Measurements from ENCODE around the gene INPPL1.

INPPL1 gene

GRCh38 chr11:72237112-72237931 lies 12.8 kb downstream of the INPPL1 start:
- TF ChIP-seq CSRNP3 (CRISPR knock-in tag; IDR thresholded peaks at IDR 0.05) (peak; percentile 68), PATZ1 (CRISPR knock-in tag; IDR thresholded peaks at IDR 0.05; ENCODE audit: borderline replicate concordance) (0 out of 2 replicates have a peak, but pooled peaks have one; percentile 14), CSDC2 (CRISPR knock-in tag; IDR thresholded peaks at IDR 0.05) (no peak), OSR1 (CRISPR knock-in tag; IDR thresholded peaks at IDR 0.05) (no peak), TOX (CRISPR knock-in tag; IDR thresholded peaks at IDR 0.05; ENCODE audit: borderline replicate concordance) (no peak), CREB5 (CRISPR knock-in tag; IDR thresholded peaks at IDR 0.05; ENCODE audit: low read depth) (peak; percentile 33; the same call in 1 of the 2 replicates), POU6F1 (CRISPR knock-in tag; IDR thresholded peaks at IDR 0.05; ENCODE audit: borderline replicate concordance, low read depth) (no peak), ZNF70 (CRISPR knock-in tag; IDR thresholded peaks at IDR 0.05) (peak; percentile 54; the same call in 1 of the 2 replicates), RARB (CRISPR knock-in tag; IDR thresholded peaks at IDR 0.05) (no peak), TSHZ2 (CRISPR knock-in tag; IDR thresholded peaks at IDR 0.05) (no peak; the same call in 1 of the 2 replicates), ESRRG (CRISPR knock-in tag; IDR thresholded peaks at IDR 0.05) (peak; percentile 2), ZC3H10 (CRISPR knock-in tag; IDR thresholded peaks at IDR 0.05) (no peak), ZFP3 (CRISPR knock-in tag; IDR thresholded peaks at IDR 0.05) (peak; percentile 51; the same call in 1 of the 2 replicates), ZFP30 (CRISPR knock-in tag; IDR thresholded peaks at IDR 0.05) (peak; percentile 43; the same call in 1 of the 2 replicates), ZNF8 (CRISPR knock-in tag; IDR thresholded peaks at IDR 0.05) (no peak), SNAI2 (CRISPR knock-in tag; IDR thresholded peaks at IDR 0.05) (peak; percentile 7; the same call in 1 of the 2 replicates), TCF4 (CRISPR knock-in tag; IDR thresholded peaks at IDR 0.05; ENCODE audit: borderline replicate concordance) (no peak), PPARA (CRISPR knock-in tag; IDR thresholded peaks at IDR 0.05; ENCODE audit: borderline replicate concordance) (no peak), ARNTL (CRISPR knock-in tag; IDR thresholded peaks at IDR 0.05; ENCODE audit: borderline replicate concordance, low read depth) (no peak), ZNF565 (CRISPR knock-in tag; conservative IDR thresholded peaks at IDR 0.05; ENCODE audit: low read depth) (0 out of 2 replicates have a peak, but pooled peaks have one; percentile 51), ISL1 (CRISPR knock-in tag; IDR thresholded peaks at IDR 0.05) (no peak), GLIS3 (CRISPR knock-in tag; IDR thresholded peaks at IDR 0.05) (peak; percentile 81; the same call in 1 of the 2 replicates), BACH2 (CRISPR knock-in tag; IDR thresholded peaks at IDR 0.05; ENCODE audit: borderline replicate concordance) (no peak)
- ATAC-seq, result peak; percentile 8

GRCh38 chr11:72238040-72238450 lies 13.5 kb downstream of the INPPL1 start:
- peak; percentile 53 for ATAC-seq
- peak; percentile 3; the same call in 1 of the 2 replicates for TF ChIP-seq ESRRG (CRISPR knock-in tag; IDR thresholded peaks at IDR 0.05)
- TF ChIP-seq CREB5 (CRISPR knock-in tag; IDR thresholded peaks at IDR 0.05; ENCODE audit: low read depth), result 0 out of 2 replicates have a peak, but pooled peaks have one; percentile 10
- TF ChIP-seq ZNF70 (CRISPR knock-in tag; IDR thresholded peaks at IDR 0.05), result no peak
- TF ChIP-seq CSDC2 (CRISPR knock-in tag; IDR thresholded peaks at IDR 0.05), result 0 out of 2 replicates have a peak, but pooled peaks have one; percentile 5
- TF ChIP-seq CSRNP3 (CRISPR knock-in tag; IDR thresholded peaks at IDR 0.05), result peak; percentile 80
- no peak for TF ChIP-seq POU6F1 (CRISPR knock-in tag; IDR thresholded peaks at IDR 0.05; ENCODE audit: borderline replicate concordance, low read depth)
- TF ChIP-seq ZFP3 (CRISPR knock-in tag; IDR thresholded peaks at IDR 0.05), result no peak; the same call in 1 of the 2 replicates
- 0 out of 2 replicates have a peak, but pooled peaks have one; percentile 13 for TF ChIP-seq RARB (CRISPR knock-in tag; IDR thresholded peaks at IDR 0.05)
- TF ChIP-seq GLIS3 (CRISPR knock-in tag; IDR thresholded peaks at IDR 0.05), result peak; percentile 11; the same call in 1 of the 2 replicates
